SK-N-SH (cell line): ENCODE results near the gene ACVR2B. TPM values are rescaled to one million over a fixed set of nuclear protein-coding genes. Genes with fewer than 3 reads are reported as not detected.
A peak's percentile ranks its signal among the peaks of the same experiment; 100 is the strongest.
"Not testable (repeated sequence)": the region's sequence is repeated elsewhere in the genome, so short reads cannot be mapped to it uniquely, and the experiment has no call there.

ENCODE experiments used
- CTCF ChIA-PET: fragments of 300-600, 350-600 bp; formaldehyde crosslinking; extraction: SDS; loops from one replicate; lab custom pipeline; 2021; lab: Yijun Ruan, JAX
- POLR2A ChIA-PET: fragments of 350-600 bp; sonication (Branson Sonifier 250); formaldehyde crosslinking; extraction: SDS; loops from one replicate; lab custom pipeline; 2020; ENCODE audit warnings: antibody characterized with exemption, inconsistent platforms; lab: Yijun Ruan, JAX
- DNase-seq: peaks from one replicate; pipeline ENCODE4 v3.0.0; 2012
- H2AFZ ChIP-seq: fragments of 200-600 bp; sonication (generic); 2 replicates; pipeline ENCODE4 v1.8.1; 2016; ENCODE audit warnings: antibody characterized with exemption, mild to moderate bottlenecking, low read depth
- H3F3A ChIP-seq: fragments of 200-600 bp; sonication (generic); replicated peaks from 2 replicates; pipeline ENCODE3; 2016; ENCODE audit warnings: antibody characterized with exemption, mild to moderate bottlenecking; ENCODE audit not compliant: insufficient read depth
- H3K27ac ChIP-seq, 2 experiments: fragments of 200-500 bp in 1 of 2; fragments of 200-600 bp in 1 of 2; sonication (Bioruptor generic) in 1 of 2; sonication (generic), shearing (Covaris generic) in 1 of 2; 2 replicates each; pipeline versions ENCODE4 v1.5.1 to v1.6.1; 2014 to 2016; ENCODE audit warnings: low read depth in 2 of 2, inconsistent platforms in 1 of 2, low read length in 1 of 2, mild to moderate bottlenecking in 1 of 2, mixed read lengths in 1 of 2
- H3K27me3 ChIP-seq: fragments of 200-600 bp; sonication (generic), shearing (Covaris generic); 2 replicates; pipeline ENCODE4 v1.6.1; 2016; ENCODE audit warnings: mixed run types; ENCODE audit not compliant: insufficient read depth
- H3K36me3 ChIP-seq, 2 experiments: fragments of 200-500 bp in 1 of 2; fragments of 200-600 bp in 1 of 2; sonication (Bioruptor generic) in 1 of 2; sonication (generic) in 1 of 2; replicated peaks in 1 of 2; 2 replicates each; pipeline versions ENCODE3 to v1.5.1; 2014 to 2016; ENCODE audit warnings: low read length in 1 of 2, mild to moderate bottlenecking in 1 of 2; ENCODE audit not compliant: insufficient read depth in 2 of 2, control insufficient read depth in 1 of 2
- H3K4me1 ChIP-seq, 2 experiments: fragments of 200-500 bp in 1 of 2; fragments of 200-600 bp in 1 of 2; sonication (Bioruptor generic) in 1 of 2; sonication (generic), shearing (Covaris generic) in 1 of 2; 2 replicates each; pipeline versions ENCODE4 v1.5.1 to v1.6.1; 2014 to 2016; ENCODE audit warnings: low read depth in 1 of 2, low read length in 1 of 2, mixed run types in 1 of 2; ENCODE audit not compliant: insufficient read depth in 2 of 2, control insufficient read depth in 1 of 2
- H3K4me2 ChIP-seq: fragments of 200-600 bp; sonication (generic), shearing (Covaris generic); 2 replicates; pipeline ENCODE4 v1.6.1; 2017; ENCODE audit warnings: mixed run types
- H3K4me3 ChIP-seq, 2 experiments: fragments of 200-500 bp in 1 of 2; fragments of 200-600 bp in 1 of 2; sonication (Bioruptor generic) in 1 of 2; sonication (generic), shearing (Covaris generic) in 1 of 2; 2 replicates each; pipeline versions ENCODE4 v1.5.1 to v1.8.1; 2014 to 2016; ENCODE audit warnings: low read depth in 2 of 2, inconsistent platforms in 1 of 2, low read length in 1 of 2, mild to moderate bottlenecking in 1 of 2, mixed read lengths in 1 of 2, moderate library complexity in 1 of 2
- H3K79me2 ChIP-seq: fragments of 200-600 bp; sonication (generic); 2 replicates; pipeline ENCODE4 v1.8.1; 2017; ENCODE audit warnings: mild to moderate bottlenecking; ENCODE audit not compliant: insufficient read depth
- H3K9ac ChIP-seq: fragments of 200-600 bp; sonication (generic); 2 replicates; pipeline ENCODE4 v1.6.1; 2017; ENCODE audit warnings: mixed run types
- H3K9me2 ChIP-seq: fragments of 200-600 bp; sonication (generic); 2 replicates; pipeline ENCODE4 v1.6.1; 2017; ENCODE audit warnings: mixed run types
- H3K9me3 ChIP-seq: fragments of 200-600 bp; sonication (generic); 2 replicates; pipeline ENCODE4 v1.6.1; 2017; ENCODE audit warnings: mixed run types, mild to moderate bottlenecking, moderate library complexity
- H4K20me1 ChIP-seq: fragments of 200-600 bp; sonication (generic); 2 replicates; pipeline ENCODE4 v1.6.1; 2017; ENCODE audit warnings: mild to moderate bottlenecking, mixed run types; ENCODE audit not compliant: insufficient read depth
- EP300 ChIP-seq, 2 experiments: IDR thresholded peaks; 2 replicates each; pipeline versions ENCODE4 v1.4.0 to v1.6.1; 2012; ENCODE audit warnings: borderline replicate concordance in 1 of 2, low read depth in 1 of 2, low read length in 1 of 2
- GATA2 ChIP-seq: sonication (generic); formaldehyde crosslinking; IDR thresholded peaks from 2 replicates; pipeline ENCODE4 v1.5.0; 2020; ENCODE audit warnings: mild to moderate bottlenecking, missing genetic modification reagents
- MXI1 ChIP-seq: IDR thresholded peaks from 2 replicates; pipeline ENCODE4 v1.6.1; 2012; ENCODE audit warnings: mild to moderate bottlenecking, low read depth, low read length, improper control_type of control experiment
- RCOR1 ChIP-seq: fragments of 150-350 bp; IDR thresholded peaks from 2 replicates; pipeline ENCODE4 v1.6.1; 2017; ENCODE audit warnings: antibody characterized with exemption, low read length
- WGBS: methylation state at CpG from one replicate; pipeline ENCODE4 v1.1.6; 2017; ENCODE audit warnings: low lambda C conversion rate; 5-methylcytosine and 5-hydroxymethylcytosine counted together
- polyA plus RNA-seq, 3 experiments: library from polyadenylated mRNA; depleted of rRNA; stranded (reverse); fragments of >200 nt; gene quantifications; 2 replicates each; pipeline ENCODE4 v1.2.3, GENCODE V29; 2012

The ACVR2B gene
- polyA plus RNA-seq, 1 of the 3 experiments (the other 2 are of a cell fraction): 1.4 TPM

- H3K9me3 ChIP-seq, H4K20me1 ChIP-seq, H3K4me2 ChIP-seq, H3K9ac ChIP-seq, H3K79me2 ChIP-seq, POLR2A ChIA-PET, H3K36me3 ChIP-seq, H3F3A ChIP-seq, DNase-seq, H3K9me2 ChIP-seq, H3K27me3 ChIP-seq, H3K4me1 ChIP-seq, H3K4me3 ChIP-seq, H2AFZ ChIP-seq: not testable (repeated sequence)
- H3K27ac ChIP-seq: peak overlapping the region in 1 of 2 experiments; percentile 81; a peak in 2 of 4 replicates
- peak in 1 of 2 experiments; percentile 46; a peak in 1 of 4 replicates for TF ChIP-seq EP300 (IDR thresholded peaks at IDR 0.05; ENCODE audit: borderline replicate concordance in 1 of 2, low read depth in 1 of 2, low read length in 1 of 2)
- peak; percentile 48 for TF ChIP-seq GATA2
- TF ChIP-seq MXI1: peak; percentile 25; the same call in 1 of the 2 replicates
- 0 out of 2 replicates have a peak, but pooled peaks have one; percentile 10 for TF ChIP-seq RCOR1
- 69% methylated on average over 6 of the region's 6 CpGs for WGBS
- CTCF ChIA-PET: interaction anchor here (1.4 to 1.8 kb wide), 2 partner anchors 80 to 81 kb away, joined by 3 to 5 read pairs; partner anchors contain the start of gene XYLB
Observed at GRCh38 chr3:38426798-38427426, 26.8 kb upstream of the ACVR2B start.

- H2AFZ ChIP-seq, H3K36me3 ChIP-seq, H4K20me1 ChIP-seq, H3K4me1 ChIP-seq, H3K27me3 ChIP-seq, H3K27ac ChIP-seq, POLR2A ChIA-PET, DNase-seq, H3K9me2 ChIP-seq, H3K4me2 ChIP-seq, H3F3A ChIP-seq, H3K4me3 ChIP-seq, H3K9me3 ChIP-seq, H3K9ac ChIP-seq, H3K79me2 ChIP-seq: not testable (repeated sequence)
- WGBS: 43% methylated on average over 2 of the region's 5 CpGs
- CTCF ChIA-PET: interaction anchor here (0.6 kb wide), 1 partner anchor 391 kb away, joined by 3 read pairs; no protein-coding TSS in a partner anchor
Observed at GRCh38 chr3:38432871-38433658, 20.6 kb upstream of the ACVR2B start.

DNA sequence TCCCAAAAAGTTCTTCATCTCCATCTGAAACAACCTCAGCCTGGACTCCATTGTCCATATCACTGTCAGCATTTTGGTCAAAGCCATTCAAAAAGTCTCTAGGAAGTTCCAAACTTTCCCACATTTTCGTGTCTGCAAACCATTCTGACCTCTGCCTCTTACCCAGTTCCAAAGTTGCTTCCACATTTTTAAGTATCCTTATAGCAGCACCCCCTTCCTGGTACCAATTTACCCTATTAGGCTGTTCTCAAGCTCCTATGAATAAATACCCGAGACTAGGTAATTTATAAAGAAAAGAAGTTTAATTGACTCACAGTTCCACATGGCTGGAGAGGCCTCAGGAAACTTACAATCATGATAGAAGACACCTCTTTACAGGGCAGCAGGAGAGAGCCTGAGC, 20.0 kb upstream of the ACVR2B start:
- H2AFZ ChIP-seq, H3K9ac ChIP-seq, H3K36me3 ChIP-seq, H3K4me2 ChIP-seq, H4K20me1 ChIP-seq, CTCF ChIA-PET, H3K27me3 ChIP-seq, H3K9me3 ChIP-seq, H3K4me3 ChIP-seq, H3F3A ChIP-seq, H3K27ac ChIP-seq, H3K9me2 ChIP-seq, DNase-seq, POLR2A ChIA-PET, H3K4me1 ChIP-seq, H3K79me2 ChIP-seq: not testable (repeated sequence)
- 31% methylated on average over 2 of the region's 2 CpGs for WGBS

- H3F3A ChIP-seq, H3K27me3 ChIP-seq, H3K9ac ChIP-seq, CTCF ChIA-PET, H3K9me3 ChIP-seq, H3K79me2 ChIP-seq, POLR2A ChIA-PET, H3K4me1 ChIP-seq, H3K27ac ChIP-seq, H3K4me3 ChIP-seq, H3K9me2 ChIP-seq, H3K4me2 ChIP-seq, DNase-seq, H2AFZ ChIP-seq, H3K36me3 ChIP-seq, H4K20me1 ChIP-seq: not testable (repeated sequence)
- 53% methylated on average over 4 of the region's 5 CpGs for WGBS
Observed at GRCh38 chr3:38438436-38439069, 15.1 kb upstream of the ACVR2B start.

DNA sequence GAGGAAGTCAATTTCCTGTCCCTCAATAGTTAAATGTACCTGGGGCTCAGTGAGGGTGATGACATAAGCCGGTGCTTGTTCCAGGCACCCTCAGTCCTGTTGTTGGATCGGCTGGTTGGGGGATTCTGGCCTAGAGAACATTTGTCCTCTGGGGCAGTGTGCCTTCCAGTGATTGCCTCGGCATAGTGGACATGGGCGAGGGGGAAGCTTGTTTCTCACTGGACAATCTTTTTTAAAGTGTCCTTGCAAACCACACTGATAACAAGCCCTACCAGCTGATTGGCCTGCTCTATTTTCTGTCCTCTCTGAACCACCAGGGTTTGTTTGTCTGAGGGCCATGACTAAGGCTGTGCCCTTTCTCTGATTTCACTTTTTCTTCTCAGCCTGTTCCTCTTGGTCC, 10.5 kb upstream of the ACVR2B start:
- H3K4me2 ChIP-seq, H3K27me3 ChIP-seq, H3K4me3 ChIP-seq, H3K4me1 ChIP-seq, H3K36me3 ChIP-seq, H3K9ac ChIP-seq, CTCF ChIA-PET, POLR2A ChIA-PET, H3K27ac ChIP-seq, DNase-seq, H2AFZ ChIP-seq, H3K9me2 ChIP-seq, H3F3A ChIP-seq, H3K9me3 ChIP-seq, H3K79me2 ChIP-seq, H4K20me1 ChIP-seq: not testable (repeated sequence)
- 57% methylated on average over 4 of the region's 4 CpGs for WGBS
